Effector memory CD4-positive, alpha-beta T cell (primary cell): ENCODE data around the gene UNC5C.
"Not testable (repeated sequence)": the region's sequence is repeated elsewhere in the genome, so short reads cannot be mapped to it uniquely, and the experiment has no call there.

Source experiments
- DNase-seq, 3 donors: peaks; one replicate each; pipeline ENCODE4 v3.0.0-alpha.2; 2020
- H3K27ac ChIP-seq: 2 replicates; pipeline ENCODE4 v1.7.0; 2013; ENCODE audit warnings: mild to moderate bottlenecking, low read length, moderate library complexity; ENCODE audit not compliant: insufficient read depth, poor library complexity, severe bottlenecking
- H3K27me3 ChIP-seq: replicated peaks from 2 replicates; pipeline ENCODE4 v1.7.0; 2013; ENCODE audit warnings: mild to moderate bottlenecking, low read length; ENCODE audit not compliant: insufficient read depth, control insufficient read depth, poor library complexity, severe bottlenecking
- H3K36me3 ChIP-seq: 2 replicates; pipeline ENCODE4 v1.7.0; 2013; ENCODE audit warnings: mild to moderate bottlenecking, low read length, moderate library complexity; ENCODE audit not compliant: control insufficient read depth, insufficient read depth
- H3K4me1 ChIP-seq: 2 replicates; pipeline ENCODE4 v1.7.0; 2013; ENCODE audit warnings: low read length, mild to moderate bottlenecking; ENCODE audit not compliant: control insufficient read depth, insufficient read depth, poor library complexity, severe bottlenecking
- H3K4me3 ChIP-seq: 2 replicates; pipeline ENCODE4 v1.7.0; 2013; ENCODE audit warnings: low read length, low read depth, mild to moderate bottlenecking; ENCODE audit not compliant: insufficient read depth, poor library complexity, severe bottlenecking
- H3K9me3 ChIP-seq: 2 replicates; pipeline ENCODE4 v1.7.0; 2013; ENCODE audit warnings: mild to moderate bottlenecking, low read length, moderate library complexity; ENCODE audit not compliant: control insufficient read depth

UNC5C gene

GRCh38 chr4:95139424-95139823 lies 409.3 kb downstream of the UNC5C start:
- H3K27me3 ChIP-seq, H3K9me3 ChIP-seq, H3K27ac ChIP-seq, DNase-seq, H3K36me3 ChIP-seq, H3K4me1 ChIP-seq, H3K4me3 ChIP-seq: not testable (repeated sequence)

GRCh38 chr4:95134016-95134415 lies 414.8 kb downstream of the UNC5C start:
- not testable (repeated sequence) for H3K4me3 ChIP-seq, H3K36me3 ChIP-seq, H3K9me3 ChIP-seq, H3K27ac ChIP-seq, H3K27me3 ChIP-seq, H3K4me1 ChIP-seq, DNase-seq

GRCh38 chr4:95129821-95130311 lies 418.9 kb downstream of the UNC5C start:
- Histone ChIP-seq H3K36me3 (no peaks in the 10 kb centered on the region), H3K9me3 (no peaks in the 10 kb centered on the region), H3K4me3 (no peak overlapping the region), H3K27me3 (no peaks in the 10 kb centered on the region), H3K27ac (no peak overlapping the region), H3K4me1 (no peaks in the 10 kb centered on the region)
- no peak for DNase-seq

- no peak overlapping the region for H3K27ac ChIP-seq
- DNase-seq, result no peak
- H3K36me3 ChIP-seq, result no peaks in the 10 kb centered on the region
- H3K4me3 ChIP-seq, result no peak overlapping the region
- H3K9me3 ChIP-seq, result no peaks in the 10 kb centered on the region
- H3K4me1 ChIP-seq, result no peaks in the 10 kb centered on the region
- H3K27me3 ChIP-seq, result no peaks in the 10 kb centered on the region
These were observed 419.7 kb downstream of the UNC5C start for GRCh38 chr4:95129031-95129430.

- Histone ChIP-seq H3K36me3 (no peaks in the 10 kb centered on the region), H3K9me3 (no peaks in the 10 kb centered on the region), H3K27ac (no peak overlapping the region), H3K27me3 (no peaks in the 10 kb centered on the region), H3K4me1 (no peaks in the 10 kb centered on the region), H3K4me3 (no peak overlapping the region)
- no peak for DNase-seq
These were observed 423.8 kb downstream of the UNC5C start for GRCh38 chr4:95124906-95125504.

GRCh38 chr4:95122001-95122400 lies 426.8 kb downstream of the UNC5C start:
- Histone ChIP-seq H3K27ac (no peak overlapping the region), H3K4me3 (no peak overlapping the region), H3K27me3 (no peaks in the 10 kb centered on the region), H3K4me1 (no peaks in the 10 kb centered on the region), H3K36me3 (no peaks in the 10 kb centered on the region), H3K9me3 (no peaks in the 10 kb centered on the region)
- no peak for DNase-seq

- Histone ChIP-seq H3K36me3 (no peaks in the 10 kb centered on the region), H3K27ac (no peak overlapping the region), H3K9me3 (no peaks in the 10 kb centered on the region), H3K4me3 (no peak overlapping the region), H3K27me3 (no peaks in the 10 kb centered on the region), H3K4me1 (no peaks in the 10 kb centered on the region)
- DNase-seq, result no peak
These were observed 428.3 kb downstream of the UNC5C start for GRCh38 chr4:95120456-95120855.

GRCh38 chr4:95118497-95118896 lies 430.3 kb downstream of the UNC5C start:
- H3K36me3 ChIP-seq, result no peaks in the 10 kb centered on the region
- no peak overlapping the region for H3K27ac ChIP-seq
- no peak for DNase-seq
- no peaks in the 10 kb centered on the region for H3K4me1 ChIP-seq
- H3K9me3 ChIP-seq, result no peaks in the 10 kb centered on the region
- no peak overlapping the region for H3K4me3 ChIP-seq
- H3K27me3 ChIP-seq, result no peaks in the 10 kb centered on the region

- Histone ChIP-seq H3K27ac (no peak overlapping the region), H3K36me3 (no peaks in the 10 kb centered on the region), H3K4me1 (no peaks in the 10 kb centered on the region), H3K9me3 (no peaks in the 10 kb centered on the region), H3K4me3 (no peak overlapping the region), H3K27me3 (no peaks in the 10 kb centered on the region)
- DNase-seq, result no peak
These were observed 434.3 kb downstream of the UNC5C start for GRCh38 chr4:95114521-95114920.
